IPS-15b (cell line): Measurements from ENCODE around the gene KIAA2012.

Experiments
- H3K27me3 ChIP-seq: one replicate; pipeline ENCODE4 v1.6.1; 2013; ENCODE audit warnings: low read length; ENCODE audit not compliant: control insufficient read depth, insufficient read depth
- H3K36me3 ChIP-seq: one replicate; pipeline ENCODE4 v1.6.1; 2013; ENCODE audit warnings: low read length; ENCODE audit not compliant: control insufficient read depth, insufficient read depth
- H3K4me1 ChIP-seq: one replicate; pipeline ENCODE4 v1.6.1; 2013; ENCODE audit warnings: mild to moderate bottlenecking, low read length; ENCODE audit not compliant: control insufficient read depth, insufficient read depth
- H3K4me3 ChIP-seq: one replicate; pipeline ENCODE4 v1.5.1; 2013; ENCODE audit warnings: low read depth, low read length
- H3K9ac ChIP-seq: one replicate; pipeline ENCODE4 v1.6.1; 2013; ENCODE audit warnings: low read depth, mild to moderate bottlenecking, low read length
- H3K9me3 ChIP-seq: one replicate; pipeline ENCODE4 v1.6.1; 2013; ENCODE audit warnings: mild to moderate bottlenecking, low read length; ENCODE audit not compliant: control insufficient read depth, insufficient read depth

KIAA2012 gene

DNA sequence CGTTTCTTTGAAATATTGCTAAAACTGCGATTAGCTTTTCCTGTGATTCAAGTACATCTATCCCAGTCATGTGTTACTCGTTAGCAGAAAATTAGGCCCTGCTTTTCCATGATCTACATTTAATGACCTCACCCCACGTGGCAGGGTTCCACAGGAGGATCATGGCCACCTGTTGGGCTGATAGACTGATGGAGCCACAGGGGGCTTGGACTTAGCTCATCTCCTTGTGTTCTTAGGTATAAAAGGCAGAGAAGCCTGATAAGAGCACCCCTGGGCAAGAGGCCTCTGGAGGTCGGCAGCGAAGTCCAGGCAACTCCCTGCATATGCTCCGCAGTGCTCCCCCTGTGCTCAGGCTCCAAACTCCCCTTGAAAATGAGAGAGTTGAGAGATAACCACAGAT lies 26.5 kb upstream of the KIAA2012 start:
- H3K36me3 ChIP-seq, result no peaks in the 10 kb centered on the region
- no peaks in the 10 kb centered on the region for H3K27me3 ChIP-seq
- H3K4me1 ChIP-seq, result peaks cover 7% of the 10 kb centered on the region
- H3K9ac ChIP-seq, result no peak overlapping the region
- no peaks in the 10 kb centered on the region for H3K9me3 ChIP-seq
- H3K4me3 ChIP-seq, result no peak overlapping the region

DNA sequence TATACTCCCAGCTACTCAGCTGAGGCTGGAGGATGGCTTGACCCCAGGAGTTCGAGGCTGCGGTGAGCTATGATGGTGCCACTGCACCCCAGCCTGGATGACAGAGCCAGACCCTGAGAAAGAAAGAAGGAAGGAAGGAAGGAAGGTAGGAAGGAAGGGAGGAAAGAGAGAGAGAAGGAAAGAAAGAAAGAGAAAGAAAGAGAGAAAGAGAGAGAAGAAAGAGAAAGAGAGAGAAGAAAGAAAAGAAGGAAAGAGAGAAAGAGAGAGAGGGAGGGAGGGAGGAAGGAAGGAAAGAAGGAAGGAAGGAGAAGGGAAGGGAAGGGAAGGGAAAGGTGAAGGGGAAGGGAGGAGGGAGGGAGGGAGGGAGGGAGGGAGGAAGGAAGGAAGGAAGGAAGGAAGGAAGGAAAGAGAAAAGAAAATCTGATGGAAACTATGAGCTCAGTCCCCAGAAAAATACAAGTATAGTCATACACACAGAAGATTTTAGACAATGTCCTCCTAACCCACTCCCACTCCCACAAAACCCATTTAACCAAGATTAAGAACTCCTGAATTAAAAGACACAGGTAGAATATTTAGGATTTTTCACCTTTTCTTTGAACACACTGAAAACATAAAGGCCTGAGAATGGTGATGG lies 23.8 kb upstream of the KIAA2012 start:
- no peak overlapping the region for H3K4me3 ChIP-seq
- no peak overlapping the region for H3K9ac ChIP-seq
- no peaks in the 10 kb centered on the region for H3K27me3 ChIP-seq
- H3K4me1 ChIP-seq, result peaks cover 11% of the 10 kb centered on the region
- H3K36me3 ChIP-seq, result no peaks in the 10 kb centered on the region
- H3K9me3 ChIP-seq, result no peaks in the 10 kb centered on the region

DNA sequence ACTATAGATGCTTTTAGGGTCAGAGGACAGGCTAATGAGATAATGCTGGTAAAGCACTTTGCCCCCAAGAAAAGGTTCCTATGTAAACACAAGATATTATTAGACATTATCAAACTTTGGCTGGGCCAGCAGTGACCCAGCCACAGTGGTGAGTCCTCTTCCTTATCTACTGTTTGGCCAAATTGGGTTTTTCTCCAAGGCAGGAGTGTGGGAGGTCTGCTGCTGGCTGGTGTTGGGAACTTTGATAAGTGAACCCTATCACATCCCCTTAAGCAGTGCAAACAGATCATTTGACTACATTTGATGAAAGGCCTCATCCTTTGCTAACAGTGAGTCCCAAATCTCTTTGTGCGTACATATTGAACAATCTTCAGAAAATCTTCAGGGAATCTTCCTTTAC lies 23.2 kb upstream of the KIAA2012 start:
- H3K36me3 ChIP-seq, result no peaks in the 10 kb centered on the region
- H3K4me1 ChIP-seq, result peaks cover 11% of the 10 kb centered on the region
- no peak overlapping the region for H3K9ac ChIP-seq
- H3K27me3 ChIP-seq, result peaks cover 2% of the 10 kb centered on the region
- H3K9me3 ChIP-seq, result no peaks in the 10 kb centered on the region
- no peak overlapping the region for H3K4me3 ChIP-seq

DNA sequence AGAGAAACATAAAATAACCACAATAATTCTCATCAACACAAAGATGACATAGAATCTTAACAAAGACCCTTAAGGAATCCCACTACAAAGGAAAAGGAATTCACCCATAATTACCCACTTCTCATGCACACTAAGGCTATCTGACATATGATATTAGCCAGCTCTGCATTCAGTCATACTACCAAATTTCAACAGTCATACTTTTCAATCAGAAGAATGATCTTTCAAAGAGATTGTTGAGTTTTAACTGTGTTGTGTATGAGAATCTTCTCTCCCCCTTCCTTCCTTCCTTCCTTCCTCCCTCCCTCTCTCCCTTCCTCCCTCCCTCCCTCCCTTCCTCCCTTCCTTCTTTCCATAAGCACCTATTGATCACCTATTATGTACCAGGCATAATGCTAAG lies 22.4 kb upstream of the KIAA2012 start:
- no peak overlapping the region for H3K9ac ChIP-seq
- no peaks in the 10 kb centered on the region for H3K36me3 ChIP-seq
- no peaks in the 10 kb centered on the region for H3K9me3 ChIP-seq
- peaks cover 11% of the 10 kb centered on the region for H3K4me1 ChIP-seq
- no peak overlapping the region for H3K4me3 ChIP-seq
- H3K27me3 ChIP-seq, result peaks cover 2% of the 10 kb centered on the region

DNA sequence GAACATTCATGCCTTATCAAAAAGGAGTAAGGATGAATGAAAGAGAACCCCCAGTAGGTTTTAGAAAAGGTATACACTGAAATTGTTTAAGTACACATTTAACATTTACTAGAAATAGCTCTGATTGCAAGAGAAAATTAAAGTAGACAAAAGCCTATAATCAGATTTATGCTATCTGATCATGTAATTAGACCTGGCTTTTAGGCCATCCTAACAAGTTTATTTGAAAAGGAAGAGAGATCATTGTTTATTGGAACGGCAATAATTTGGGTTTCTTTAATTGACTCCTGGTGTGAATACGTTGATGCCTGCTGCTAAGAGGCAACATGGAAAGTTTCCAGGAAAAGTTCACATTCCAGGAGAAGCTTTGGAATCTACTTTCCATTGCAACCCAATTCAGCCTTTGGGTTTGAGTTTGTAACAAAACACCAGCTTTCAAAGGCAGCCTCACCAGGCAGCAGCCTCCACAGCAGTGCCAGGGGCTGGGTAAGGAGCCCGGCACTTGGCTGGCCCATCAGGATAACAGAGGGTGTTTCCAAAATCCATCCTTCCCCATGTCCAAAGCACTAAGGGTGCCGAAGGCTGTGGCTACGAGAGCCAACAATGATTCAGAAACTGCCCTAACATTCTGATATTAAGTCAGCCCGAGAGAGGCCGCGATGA lies 21.4 kb upstream of the KIAA2012 start:
- H3K36me3 ChIP-seq, result no peaks in the 10 kb centered on the region
- H3K4me1 ChIP-seq, result peaks cover 7% of the 10 kb centered on the region
- no peak overlapping the region for H3K4me3 ChIP-seq
- no peaks in the 10 kb centered on the region for H3K9me3 ChIP-seq
- no peak overlapping the region for H3K9ac ChIP-seq
- peaks cover 2% of the 10 kb centered on the region for H3K27me3 ChIP-seq

DNA sequence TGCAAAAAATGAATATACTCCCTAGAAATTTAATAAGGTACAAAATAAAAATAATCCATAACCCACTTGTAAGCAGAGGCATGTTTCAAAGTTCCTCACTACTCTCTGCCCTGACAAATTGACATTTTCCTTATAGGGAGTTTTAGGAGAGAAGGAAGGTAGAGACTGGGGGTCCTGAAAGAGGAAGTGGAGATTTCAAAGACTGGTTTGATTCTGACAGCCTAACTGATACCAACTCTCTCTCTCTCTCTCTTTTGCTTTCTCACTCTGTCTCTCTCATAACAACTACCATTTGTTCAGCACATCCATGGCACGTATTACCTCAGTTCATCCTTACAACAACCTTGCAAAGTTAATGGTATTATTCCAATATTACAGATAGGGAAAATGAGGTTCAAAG lies 20.8 kb upstream of the KIAA2012 start:
- Histone ChIP-seq H3K36me3 (no peaks in the 10 kb centered on the region), H3K9ac (no peak overlapping the region), H3K4me1 (peaks cover 5% of the 10 kb centered on the region), H3K9me3 (no peaks in the 10 kb centered on the region), H3K4me3 (no peak overlapping the region), H3K27me3 (peaks cover 2% of the 10 kb centered on the region)

DNA sequence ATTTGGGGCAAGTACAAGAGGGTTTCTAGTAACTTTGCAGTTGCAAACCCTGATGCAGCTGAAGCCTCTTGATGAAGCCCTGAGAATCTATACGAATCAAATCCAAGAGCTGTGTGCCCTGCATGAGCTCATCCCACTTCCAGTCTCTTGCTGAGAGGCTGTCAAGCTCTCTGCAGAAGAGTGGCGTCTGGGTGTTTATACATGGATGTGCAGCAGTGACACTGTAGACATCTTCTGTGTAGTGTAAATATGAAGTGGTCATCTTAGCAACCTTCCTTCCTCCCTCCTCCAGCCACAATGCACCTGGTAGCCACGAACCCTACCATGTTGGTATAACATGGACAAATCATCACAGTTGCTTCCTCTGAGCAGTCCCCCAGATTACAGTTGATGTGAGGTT lies 18.4 kb upstream of the KIAA2012 start:
- H3K27me3 ChIP-seq, result peaks cover 2% of the 10 kb centered on the region
- no peak overlapping the region for H3K4me3 ChIP-seq
- H3K9me3 ChIP-seq, result no peaks in the 10 kb centered on the region
- peaks cover 5% of the 10 kb centered on the region for H3K4me1 ChIP-seq
- H3K9ac ChIP-seq, result no peak overlapping the region
- H3K36me3 ChIP-seq, result no peaks in the 10 kb centered on the region

DNA sequence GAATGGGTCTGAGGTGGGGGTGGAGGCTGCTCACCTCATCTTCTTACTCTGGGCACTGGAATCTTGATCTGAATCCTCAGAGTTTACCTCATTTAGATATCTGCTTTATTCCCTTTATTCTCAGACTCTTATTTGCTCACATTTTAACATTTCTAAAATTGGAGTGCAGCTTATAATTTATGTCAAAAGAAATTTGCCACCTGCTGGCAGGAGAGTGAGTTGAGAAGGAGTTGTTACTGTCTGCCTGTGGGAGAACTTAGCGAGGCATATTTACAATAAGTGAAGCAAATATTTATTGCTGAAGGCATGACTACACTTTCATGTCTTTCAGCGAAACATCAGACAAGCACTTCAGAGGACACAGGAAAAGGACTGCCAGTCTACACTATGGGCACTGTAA lies 16.4 kb upstream of the KIAA2012 start:
- Histone ChIP-seq H3K4me1 (peaks cover 3% of the 10 kb centered on the region), H3K27me3 (peaks cover 2% of the 10 kb centered on the region)

DNA sequence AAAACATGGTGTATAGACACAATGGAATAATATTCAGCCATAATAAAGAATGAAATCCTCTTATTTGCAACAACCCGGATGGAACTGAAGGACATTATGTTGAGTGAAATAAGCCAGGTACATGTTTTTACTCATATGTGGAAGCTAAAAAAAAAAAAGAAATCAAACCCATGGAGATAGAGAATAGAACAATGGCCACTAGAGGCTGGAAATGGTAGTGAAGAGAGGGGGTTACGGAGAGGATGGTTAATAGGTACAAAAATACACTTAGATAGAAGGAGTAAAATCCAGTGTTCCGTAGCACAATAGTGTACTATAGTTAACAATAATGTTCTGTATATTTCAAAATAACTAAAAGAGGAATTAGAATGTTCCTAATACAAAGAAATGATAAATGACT lies 12.8 kb upstream of the KIAA2012 start:
- H3K4me1 ChIP-seq, result peaks cover 7% of the 10 kb centered on the region
- no peaks in the 10 kb centered on the region for H3K27me3 ChIP-seq
- no peak overlapping the region for H3K9ac ChIP-seq
- H3K9me3 ChIP-seq, result no peaks in the 10 kb centered on the region
- no peaks in the 10 kb centered on the region for H3K36me3 ChIP-seq
- no peak overlapping the region for H3K4me3 ChIP-seq

More for the DNA sequence above, 16.4 kb upstream of the KIAA2012 start:
- H3K9ac ChIP-seq, result no peak overlapping the region
- no peak overlapping the region for H3K4me3 ChIP-seq
- no peaks in the 10 kb centered on the region for H3K36me3 ChIP-seq
- no peaks in the 10 kb centered on the region for H3K9me3 ChIP-seq

DNA sequence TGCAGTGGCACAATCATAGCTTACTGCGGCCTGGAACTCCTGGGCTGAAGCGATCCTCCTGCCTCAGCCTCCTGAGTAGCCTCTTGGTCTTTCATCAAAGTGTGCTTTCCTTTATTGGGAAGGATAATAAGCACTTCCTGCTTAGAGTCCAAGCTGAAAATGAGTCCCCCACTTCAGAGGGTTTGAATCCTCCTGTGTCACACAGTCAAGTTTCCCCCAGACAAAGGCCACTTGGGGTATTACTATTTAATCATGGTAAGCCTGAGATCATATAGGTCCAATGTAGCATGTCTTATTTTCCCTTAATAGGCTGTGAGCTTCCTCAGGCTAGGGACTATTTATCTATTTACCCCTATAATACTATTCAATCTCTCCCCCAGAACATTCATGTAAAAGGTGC lies 11.4 kb upstream of the KIAA2012 start:
- H3K9ac ChIP-seq, result no peak overlapping the region
- no peaks in the 10 kb centered on the region for H3K9me3 ChIP-seq
- H3K4me1 ChIP-seq, result peaks cover 7% of the 10 kb centered on the region
- H3K4me3 ChIP-seq, result no peak overlapping the region
- H3K27me3 ChIP-seq, result no peaks in the 10 kb centered on the region
- H3K36me3 ChIP-seq, result no peaks in the 10 kb centered on the region

DNA sequence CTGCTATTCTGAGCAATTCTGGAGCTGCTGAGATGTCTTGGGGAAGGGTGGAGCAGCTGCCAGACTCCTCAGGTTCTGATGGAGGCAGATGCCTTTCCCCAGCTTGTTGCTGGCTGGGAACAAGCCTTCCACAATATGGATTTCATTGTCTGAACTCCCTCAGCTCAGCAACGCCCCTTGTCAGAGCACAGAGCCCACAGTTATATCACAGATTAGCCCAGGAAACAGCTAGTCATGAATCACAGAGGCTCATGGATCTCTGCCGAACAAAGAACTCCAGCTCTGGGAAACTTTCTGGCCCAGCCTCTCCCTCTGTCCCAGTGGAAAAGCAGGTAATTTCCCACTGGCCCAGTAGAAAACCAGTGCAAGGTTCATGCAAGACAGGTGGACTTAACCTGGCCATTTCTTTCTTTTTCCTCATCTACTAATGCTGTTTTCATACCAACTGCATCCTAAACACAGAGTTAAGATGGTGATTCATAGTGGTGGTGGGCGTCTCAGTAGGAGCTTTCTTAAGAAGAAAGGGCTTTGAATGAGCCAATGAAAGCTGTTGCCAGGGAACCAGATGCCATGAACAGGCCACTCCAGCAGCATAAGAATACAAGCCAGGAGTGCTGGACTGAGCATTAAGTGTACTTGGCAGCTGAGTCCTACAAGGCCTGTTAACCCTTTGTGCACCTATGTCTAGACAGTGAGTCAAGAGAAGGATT lies 8.7 kb upstream of the KIAA2012 start:
- H3K27me3 ChIP-seq, result no peaks in the 10 kb centered on the region
- no peaks in the 10 kb centered on the region for H3K36me3 ChIP-seq
- peaks cover 7% of the 10 kb centered on the region for H3K4me1 ChIP-seq
- H3K9me3 ChIP-seq, result no peaks in the 10 kb centered on the region
- peak overlapping the region; percentile 16 for H3K4me3 ChIP-seq
- H3K9ac ChIP-seq, result no peak overlapping the region

DNA sequence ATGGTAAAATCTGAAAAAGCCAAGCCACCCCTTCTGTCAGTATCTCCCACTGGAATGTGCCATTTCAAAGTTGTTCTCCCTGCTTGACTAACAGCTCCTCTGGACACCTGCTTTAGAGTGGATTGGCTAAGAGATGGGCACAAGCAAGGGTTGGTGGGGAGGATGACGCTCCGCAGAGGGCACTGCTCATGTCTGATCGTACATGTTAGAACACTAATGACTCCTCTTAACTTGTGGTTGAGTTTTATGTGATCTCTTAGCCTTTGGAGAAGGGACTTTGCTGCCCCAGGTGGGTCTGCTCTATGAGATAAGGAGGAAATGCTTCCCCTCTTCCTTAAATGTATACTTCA lies 8.2 kb upstream of the KIAA2012 start:
- peaks cover 7% of the 10 kb centered on the region for H3K4me1 ChIP-seq
- no peaks in the 10 kb centered on the region for H3K9me3 ChIP-seq
- H3K9ac ChIP-seq, result no peak overlapping the region
- H3K36me3 ChIP-seq, result no peaks in the 10 kb centered on the region
- H3K4me3 ChIP-seq, result no peak overlapping the region
- no peaks in the 10 kb centered on the region for H3K27me3 ChIP-seq
